Activated T-helper 1 cell treated with anti-CD3 and anti-CD28 coated beads, Interleukin-12 subunit alpha, Interleukin-12 subunit beta, Interleukin-2, Interleukin-4 antibody, amounts not matched to agents 30 ng/mL and 10 ng/mL and 1 ng/mL, durations not matched to agents 14 hours and 24 hours and 36 hours (primary cell): ENCODE measurements around the gene MVD. TPM values are rescaled to one million over a fixed set of nuclear protein-coding genes. Genes with fewer than 3 reads are reported as not detected.

Experiments
- DNase-seq: peaks from one replicate; pipeline ENCODE4 v3.0.0; 2021; ENCODE audit warnings: low spot score
- H3K27ac Mint-ChIP-seq: one replicate; pipeline ENCODE4 v1.8.0; 2021; ENCODE audit warnings: mild to moderate bottlenecking, mixed read lengths
- H3K27me3 Mint-ChIP-seq: one replicate; pipeline ENCODE4 v1.8.0; 2022; ENCODE audit warnings: mild to moderate bottlenecking, moderate library complexity, mixed read lengths; ENCODE audit not compliant: insufficient read depth
- H3K36me3 Mint-ChIP-seq: one replicate; pipeline ENCODE4 v1.8.0; 2021; ENCODE audit warnings: low read depth, mixed read lengths
- H3K4me1 Mint-ChIP-seq: one replicate; pipeline ENCODE4 v1.8.0; 2021; ENCODE audit warnings: low read depth, mixed read lengths
- H3K4me3 Mint-ChIP-seq: one replicate; pipeline ENCODE4 v1.8.0; 2021; ENCODE audit warnings: mild to moderate bottlenecking, moderate library complexity, mixed read lengths
- H3K9me3 Mint-ChIP-seq: one replicate; pipeline ENCODE4 v1.8.0; 2021; ENCODE audit warnings: mixed read lengths
- intact Hi-C: fragments of 100-400 bp; cut with micrococcal nuclease; formaldehyde crosslinking; loops from one replicate; pipeline ENCODE4 v1.15.1; 2024
- total RNA-seq: library from RNA; stranded (reverse); gene quantifications from 2 replicates; pipeline ENCODE4 v1.2.3, GENCODE V29; 2022

Gene MVD
- total RNA-seq, 1 donor from 2014 or later: 88.8 TPM

GRCh38 chr16:88653596-88654362 lies 9.1 kb downstream of the MVD start:
- intact Hi-C loops: no loop called here
- H3K4me3 Mint-ChIP-seq: no peak overlapping the region
- peaks cover 13% of the 10 kb centered on the region for H3K4me1 Mint-ChIP-seq
- DNase-seq: no peak
- H3K27me3 Mint-ChIP-seq: no peaks in the 10 kb centered on the region
- H3K9me3 Mint-ChIP-seq: no peaks in the 10 kb centered on the region
- H3K27ac Mint-ChIP-seq: peak overlapping the region; percentile 44
- H3K36me3 Mint-ChIP-seq: peaks cover 16% of the 10 kb centered on the region

GRCh38 chr16:88653101-88653500 lies 9.8 kb downstream of the MVD start:
- Mint-ChIP-seq H3K36me3 (peaks cover 16% of the 10 kb centered on the region), H3K27ac (peak overlapping the region; percentile 44), H3K9me3 (no peaks in the 10 kb centered on the region), H3K27me3 (no peaks in the 10 kb centered on the region), H3K4me3 (no peak overlapping the region), H3K4me1 (peaks cover 13% of the 10 kb centered on the region)
- no peak for DNase-seq
- intact Hi-C loops: no loop called here

- Mint-ChIP-seq H3K4me1 (peaks cover 13% of the 10 kb centered on the region), H3K27ac (peak overlapping the region; percentile 40), H3K4me3 (no peak overlapping the region), H3K27me3 (no peaks in the 10 kb centered on the region), H3K36me3 (peaks cover 16% of the 10 kb centered on the region), H3K9me3 (no peaks in the 10 kb centered on the region)
- DNase-seq: no peak
- intact Hi-C loops: no loop called here
Observed at GRCh38 chr16:88652762-88653063, 10.2 kb downstream of the MVD start.

GRCh38 chr16:88651989-88652761 lies 10.7 kb downstream of the MVD start:
- no peaks in the 10 kb centered on the region for H3K27me3 Mint-ChIP-seq
- peak overlapping the region; percentile 85 for H3K27ac Mint-ChIP-seq
- no peak for DNase-seq
- intact Hi-C loops: loop anchor here (1.0 to 2.0 kb wide), 7 partner anchors 11 to 200 kb away; partner anchors contain the start of genes CTU2, MVD, RNF166 and SNAI3
- H3K36me3 Mint-ChIP-seq: peaks cover 16% of the 10 kb centered on the region
- no peaks in the 10 kb centered on the region for H3K9me3 Mint-ChIP-seq
- peak overlapping the region; percentile 11 for H3K4me3 Mint-ChIP-seq
- peaks cover 13% of the 10 kb centered on the region for H3K4me1 Mint-ChIP-seq

- H3K9me3 Mint-ChIP-seq: no peaks in the 10 kb centered on the region
- intact Hi-C loops: loop anchor here (1.0 to 2.0 kb wide), 7 partner anchors 12 to 199 kb away; partner anchors contain the start of genes CTU2, MVD, RNF166 and SNAI3
- peak; percentile 81 for DNase-seq
- H3K27me3 Mint-ChIP-seq: no peaks in the 10 kb centered on the region
- peaks cover 16% of the 10 kb centered on the region for H3K36me3 Mint-ChIP-seq
- H3K27ac Mint-ChIP-seq: peak overlapping the region; percentile 96
- peak overlapping the region; percentile 88 for H3K4me3 Mint-ChIP-seq
- peaks cover 13% of the 10 kb centered on the region for H3K4me1 Mint-ChIP-seq
Observed at GRCh38 chr16:88651276-88651988, 11.5 kb downstream of the MVD start.

GRCh38 chr16:88650749-88651275 lies 12.1 kb downstream of the MVD start, which contains the start of gene CYBA:
Gene CYBA, minus strand, starts transcription at chr16:88651053. Its CDS starts 40 bp downstream, at chr16:88651013.
- Mint-ChIP-seq H3K4me3 (peak within 1 kb of the TSS; percentile 88), H3K27me3 (no peaks in the 10 kb centered on the region), H3K9me3 (no peaks in the 10 kb centered on the region), H3K36me3 (peaks cover 16% of the 10 kb centered on the region), H3K27ac (peak within 1 kb of the TSS; percentile 96), H3K4me1 (peaks cover 13% of the 10 kb centered on the region)
- intact Hi-C loops: loop anchor here (1.0 to 2.0 kb wide), 7 partner anchors 12 to 199 kb away; partner anchors contain the start of genes CTU2, MVD, RNF166 and SNAI3
- peak; percentile 88 for DNase-seq

GRCh38 chr16:88649924-88650748 lies 12.8 kb downstream of the MVD start:
- H3K27me3 Mint-ChIP-seq: no peaks in the 10 kb centered on the region
- peaks cover 13% of the 10 kb centered on the region for H3K4me1 Mint-ChIP-seq
- H3K27ac Mint-ChIP-seq: peak overlapping the region; percentile 87
- peaks cover 15% of the 10 kb centered on the region for H3K36me3 Mint-ChIP-seq
- H3K9me3 Mint-ChIP-seq: no peaks in the 10 kb centered on the region
- intact Hi-C loops: loop anchor here (2.0 kb wide), 1 partner anchor 53 kb away; no protein-coding TSS in a partner anchor
- peak overlapping the region; percentile 88 for H3K4me3 Mint-ChIP-seq
- peak; percentile 41 for DNase-seq

- Mint-ChIP-seq H3K27ac (peak overlapping the region; percentile 31), H3K36me3 (peaks cover 10% of the 10 kb centered on the region), H3K4me3 (peak overlapping the region; percentile 88), H3K4me1 (peaks cover 13% of the 10 kb centered on the region), H3K9me3 (no peaks in the 10 kb centered on the region), H3K27me3 (no peaks in the 10 kb centered on the region)
- no peak for DNase-seq
- intact Hi-C loops: no loop called here
Observed at GRCh38 chr16:88649195-88649923, 13.5 kb downstream of the MVD start.

GRCh38 chr16:88647178-88648070 lies 15.5 kb downstream of the MVD start:
- peaks cover 13% of the 10 kb centered on the region for H3K4me1 Mint-ChIP-seq
- no peak overlapping the region for H3K4me3 Mint-ChIP-seq
- H3K36me3 Mint-ChIP-seq: peaks cover 15% of the 10 kb centered on the region
- no peak for DNase-seq
- H3K9me3 Mint-ChIP-seq: no peaks in the 10 kb centered on the region
- H3K27ac Mint-ChIP-seq: no peak overlapping the region
- no peaks in the 10 kb centered on the region for H3K27me3 Mint-ChIP-seq
- intact Hi-C loops: no loop called here

GRCh38 chr16:88646345-88647034 lies 16.4 kb downstream of the MVD start:
- peaks cover 22% of the 10 kb centered on the region for H3K36me3 Mint-ChIP-seq
- H3K4me1 Mint-ChIP-seq: peaks cover 11% of the 10 kb centered on the region
- no peak overlapping the region for H3K4me3 Mint-ChIP-seq
- no peak for DNase-seq
- no peak overlapping the region for H3K27ac Mint-ChIP-seq
- H3K27me3 Mint-ChIP-seq: no peaks in the 10 kb centered on the region
- no peaks in the 10 kb centered on the region for H3K9me3 Mint-ChIP-seq
- intact Hi-C loops: no loop called here
